NCI-H2081 treated with DMSO at 0.1 percent for 48 hours (cell line): ENCODE data around the gene MLPH.

Experiments
- DNase-seq: peaks from one replicate; lab custom pipeline; 2025; lab: John Stamatoyannopoulos, UW

MLPH gene

GRCh38 chr2:237498341-237498740 lies 11.3 kb downstream of the MLPH start:
- no peak for DNase-seq

DNA sequence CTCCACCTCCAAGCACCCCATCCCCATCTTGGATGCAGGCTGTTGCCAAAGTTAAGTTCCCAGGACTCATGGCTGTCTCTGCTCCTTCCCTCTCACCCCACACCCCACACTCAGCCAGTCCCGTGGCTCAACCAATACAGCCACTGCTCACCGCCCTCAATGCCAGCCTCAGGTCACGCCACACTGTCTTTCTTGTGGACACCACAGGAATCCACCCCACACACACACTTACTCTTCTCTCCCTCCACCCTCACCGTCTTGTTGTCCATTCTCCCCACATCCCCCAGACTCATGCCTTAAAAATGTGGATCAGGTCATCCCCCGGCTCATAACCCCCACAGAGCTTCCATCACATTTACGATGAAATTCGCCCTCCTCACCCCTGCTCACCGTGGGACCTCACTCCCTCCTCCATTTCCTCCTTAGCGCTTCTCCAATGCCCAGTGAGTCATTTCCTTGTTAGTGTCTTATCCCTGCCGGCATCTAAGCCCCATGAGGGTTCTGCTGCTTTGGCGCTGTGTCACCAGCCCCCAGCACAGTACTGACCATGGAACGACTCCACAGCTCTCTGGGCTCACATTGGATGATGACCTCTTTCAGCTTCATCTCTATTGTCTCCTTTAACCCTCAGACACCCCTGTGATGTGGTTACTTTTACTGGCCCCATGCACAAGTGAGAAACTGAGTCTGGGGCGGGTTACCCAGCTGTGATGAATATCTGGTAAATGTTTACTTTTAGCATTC lies 13.8 kb downstream of the MLPH start:
- DNase-seq = no peak

GRCh38 chr2:237501892-237502513 lies 15.0 kb downstream of the MLPH start:
- no peak for DNase-seq

- DNase-seq = no peak
Observed at GRCh38 chr2:237503201-237503600, 16.1 kb downstream of the MLPH start.

DNA sequence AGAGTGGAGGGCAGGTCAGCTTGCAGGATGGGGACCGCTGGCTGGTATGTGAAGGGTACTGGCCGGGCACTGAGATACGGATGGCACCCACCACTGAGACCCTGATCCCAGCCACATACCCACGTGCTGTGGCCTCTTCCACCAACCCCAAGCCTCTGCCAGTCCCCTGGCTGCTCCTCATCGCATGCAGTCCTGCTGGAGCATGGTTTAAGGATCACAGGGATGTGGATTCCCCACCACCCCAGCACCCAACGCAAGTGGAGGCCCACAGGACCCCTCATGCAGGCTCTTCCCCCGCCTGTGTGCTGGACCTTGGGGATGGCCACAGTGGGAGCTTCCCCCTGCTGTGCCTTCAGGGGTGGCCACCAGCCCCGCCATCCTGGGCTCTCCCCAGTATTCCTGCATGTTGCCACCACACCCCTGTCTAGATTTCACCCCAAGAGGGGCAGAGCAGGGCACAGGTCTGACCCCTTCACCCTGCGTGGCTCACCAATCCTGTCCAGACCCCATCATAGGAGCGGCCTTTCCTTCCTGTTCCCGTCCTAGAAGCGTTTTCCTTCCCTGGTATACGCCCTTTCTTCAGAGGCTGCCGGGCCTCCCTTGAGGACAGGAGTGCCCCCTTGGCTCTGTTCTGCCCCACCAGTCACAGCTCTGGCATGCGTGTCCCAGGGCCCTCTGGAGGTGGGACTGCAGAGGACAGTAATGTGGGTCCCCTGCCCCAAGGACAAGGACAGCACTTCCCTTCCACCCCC lies 18.3 kb downstream of the MLPH start:
- no peak for DNase-seq

GRCh38 chr2:237507512-237507911 lies 20.5 kb downstream of the MLPH start:
- no peak for DNase-seq

GRCh38 chr2:237508361-237508760 lies 21.3 kb downstream of the MLPH start:
- DNase-seq = no peak

DNA sequence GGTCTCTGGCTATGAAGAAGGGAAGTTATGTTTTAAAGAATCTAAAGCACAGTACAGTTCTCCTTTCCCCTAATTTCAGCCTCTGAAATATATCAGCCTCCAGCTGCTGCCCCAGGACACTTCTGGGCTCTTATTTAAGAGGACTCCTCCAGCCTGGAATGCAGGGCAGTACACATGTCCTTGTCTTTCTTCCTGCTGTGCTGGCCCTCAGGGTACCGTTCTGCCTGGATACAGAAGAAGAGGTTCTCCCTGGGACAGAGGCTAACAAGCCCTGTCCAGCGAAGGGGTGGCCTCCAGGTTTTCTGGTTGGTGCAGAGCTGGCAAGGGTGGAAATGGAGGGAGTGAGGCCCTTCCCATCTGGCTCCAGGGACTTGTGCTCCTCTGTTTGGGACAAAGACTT lies 22.1 kb downstream of the MLPH start:
- no peak for DNase-seq

DNA sequence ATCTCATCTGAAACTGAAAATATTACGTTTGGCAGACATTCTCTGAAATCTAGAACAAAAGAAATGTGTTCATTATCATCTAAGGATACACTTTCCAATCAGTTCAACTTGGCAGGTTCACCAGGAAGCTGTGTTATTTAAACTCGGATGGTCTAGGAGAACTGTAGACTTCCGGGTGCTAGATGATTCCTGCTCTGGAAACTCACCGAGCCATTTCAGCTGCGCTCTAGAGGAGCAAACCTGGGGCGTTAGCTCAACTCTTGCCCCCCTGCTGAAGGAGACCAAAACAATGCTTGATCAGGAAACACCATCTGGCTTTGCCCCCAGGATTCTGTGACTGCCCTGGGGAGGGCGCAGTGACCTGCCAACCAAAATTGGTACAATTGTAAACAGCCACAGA lies 22.9 kb downstream of the MLPH start:
- no peak for DNase-seq

- DNase-seq = no peak
Observed at GRCh38 chr2:237510502-237511217, 23.6 kb downstream of the MLPH start.

DNA sequence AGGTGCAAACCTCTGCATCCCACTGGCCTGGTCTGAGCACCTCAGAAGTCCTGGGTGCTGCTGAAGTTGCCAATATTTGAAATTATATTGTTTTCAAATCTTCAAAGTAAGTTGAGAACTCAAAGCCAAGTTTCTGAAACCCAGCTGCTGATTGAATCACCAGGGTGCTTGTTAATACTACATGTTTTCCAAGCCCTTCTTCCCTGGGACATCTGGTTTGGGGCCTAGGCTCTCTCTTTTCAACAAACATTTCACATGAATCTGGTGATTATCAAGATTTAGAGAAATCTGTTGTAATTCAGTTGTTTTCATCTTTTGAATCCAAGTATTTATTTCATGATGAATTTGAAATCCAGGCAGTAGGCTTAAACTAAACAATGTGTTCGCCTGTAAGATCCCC lies 24.4 kb downstream of the MLPH start:
- no peak for DNase-seq

- DNase-seq = no peak
Observed at GRCh38 chr2:237511885-237512405, 24.9 kb downstream of the MLPH start.

DNA sequence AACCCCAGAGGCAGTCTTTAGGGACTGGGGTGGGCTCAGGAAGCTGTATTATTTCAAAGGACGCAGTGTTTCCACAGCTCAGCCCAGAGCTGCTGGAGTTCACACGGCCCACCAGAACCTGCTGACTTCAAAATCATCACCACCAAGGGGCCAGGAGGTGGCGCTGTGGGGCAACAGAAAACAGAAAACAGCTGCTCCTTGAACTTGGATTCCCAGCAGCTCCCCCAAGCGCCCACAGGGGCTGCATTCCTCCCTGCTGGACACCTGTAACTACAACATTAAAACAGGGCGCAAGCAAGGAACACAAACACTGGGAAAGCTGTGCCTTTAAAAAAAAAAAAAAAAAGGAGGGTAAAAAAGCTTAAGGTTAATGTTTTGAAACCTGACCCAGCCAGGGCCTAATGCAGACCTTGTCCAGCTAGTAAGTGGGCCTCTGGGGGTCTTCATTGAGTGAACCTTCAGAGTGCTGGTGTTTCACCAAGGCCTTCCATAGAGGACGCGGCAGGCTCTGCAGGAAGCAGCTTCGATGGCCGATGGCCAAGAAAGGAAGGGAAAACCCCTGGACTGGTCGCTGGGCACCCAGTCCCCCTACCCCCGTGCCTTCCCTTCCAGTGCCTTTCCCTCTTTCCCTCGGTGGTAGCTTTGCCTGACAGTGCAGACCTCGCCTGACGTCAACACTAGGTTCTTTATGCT lies 25.9 kb downstream of the MLPH start:
- peak; percentile 11 for DNase-seq

- no peak for DNase-seq
Observed at GRCh38 chr2:237513693-237514092, 26.6 kb downstream of the MLPH start.

DNA sequence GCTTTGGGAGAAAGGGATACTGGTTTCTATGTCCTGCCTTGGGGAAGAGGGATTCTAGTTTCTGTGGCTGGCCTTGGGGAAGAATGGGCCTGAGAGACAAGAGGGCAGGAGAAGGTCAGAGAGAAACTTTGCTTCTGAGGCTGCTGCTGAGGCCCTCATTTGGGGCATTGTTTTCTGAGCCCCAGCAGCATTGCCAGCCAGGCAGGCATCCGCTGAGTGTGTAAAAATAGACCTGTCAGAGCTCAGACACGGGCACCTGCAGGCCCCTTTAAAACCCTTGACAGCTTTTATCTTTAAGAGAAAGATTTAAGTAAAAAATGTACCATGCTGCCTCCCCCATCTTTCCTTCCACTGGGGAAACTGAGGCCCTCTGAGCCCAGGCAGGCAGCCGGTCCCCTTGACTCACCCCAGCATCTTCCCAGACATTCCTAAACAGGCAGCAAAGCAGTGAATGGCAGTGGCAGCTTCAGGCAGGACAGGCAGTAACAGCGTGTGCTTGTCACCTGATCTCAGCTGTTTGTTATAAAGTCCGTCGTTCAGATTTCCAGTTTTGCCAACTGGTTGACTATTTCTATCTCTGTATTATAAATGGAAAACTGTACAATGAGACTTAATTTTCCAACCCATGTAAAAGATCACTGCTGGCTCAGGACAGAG lies 27.6 kb downstream of the MLPH start:
- no peak for DNase-seq

DNA sequence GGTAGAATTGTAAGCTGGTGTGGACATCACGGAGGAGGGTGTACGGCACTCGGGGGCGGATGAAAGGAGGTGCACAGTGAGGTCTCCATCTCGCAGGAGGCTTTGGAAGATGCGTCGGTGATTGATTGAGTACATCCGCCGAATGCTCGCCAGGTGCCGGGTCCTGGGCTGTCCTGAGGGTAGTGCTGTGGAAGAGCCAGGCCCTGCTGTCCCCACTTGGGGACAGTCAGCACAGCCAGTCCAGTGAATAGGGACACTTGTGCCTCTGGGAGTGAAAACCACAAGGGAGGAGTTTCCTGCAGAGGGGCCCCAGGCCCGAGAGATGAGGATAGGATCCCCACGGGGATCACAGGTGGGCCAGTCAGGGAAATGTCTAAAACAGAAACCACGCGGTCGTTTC lies 28.1 kb downstream of the MLPH start:
- no peak for DNase-seq

- DNase-seq = no peak
Observed at GRCh38 chr2:237515621-237516275, 28.7 kb downstream of the MLPH start.

DNA sequence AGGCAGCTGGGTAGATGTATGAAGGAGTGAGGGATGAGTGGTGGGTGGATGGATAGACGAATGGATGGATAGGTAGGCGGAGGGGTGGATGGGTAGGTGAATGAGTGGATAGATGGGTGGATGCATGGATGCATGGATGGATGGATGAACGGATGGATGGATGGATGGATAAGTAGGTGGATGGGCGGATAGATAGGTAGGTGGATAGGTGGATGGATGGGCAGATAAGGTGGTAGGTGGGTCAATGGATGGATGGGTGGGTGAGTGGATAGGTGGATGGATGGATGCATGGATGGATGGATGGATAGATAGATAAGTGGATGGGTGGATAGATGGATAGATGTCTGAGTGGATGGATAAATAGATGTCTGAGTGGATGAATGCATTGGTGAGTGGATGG lies 30.1 kb downstream of the MLPH start:
- no peak for DNase-seq

DNA sequence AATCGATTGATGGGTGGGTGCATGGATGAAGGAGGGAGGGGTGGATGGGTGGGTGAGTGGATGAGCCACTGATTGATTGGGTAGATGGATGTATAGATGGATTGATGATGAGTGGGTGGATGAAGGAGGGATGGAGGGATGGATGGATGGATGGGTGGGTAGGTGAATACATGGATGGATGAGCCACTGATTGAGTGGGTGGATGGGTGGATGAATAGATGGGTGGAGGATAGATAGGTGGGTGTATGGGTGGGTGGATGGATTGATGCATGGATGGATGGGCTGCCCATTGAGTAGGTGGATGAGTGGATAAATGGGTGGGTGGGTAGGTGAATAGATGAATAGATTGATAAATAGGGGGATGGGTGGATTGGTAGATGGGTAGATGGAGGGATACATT lies 30.9 kb downstream of the MLPH start:
- no peak for DNase-seq

- DNase-seq = no peak
Observed at GRCh38 chr2:237519506-237520245, 32.6 kb downstream of the MLPH start.
